HL-60 (cell line): ENCODE measurements around the gene LBH.

Experiments used
- DNase-seq, 2 experiments: peaks; one replicate each; pipeline ENCODE4 v3.0.0-alpha.2; 2010 to 2020; ENCODE audit warnings: low read depth in 1 of 2, low spot score in 1 of 2
- H3K27ac ChIP-seq: fragments of 250-450 bp; sonication (Bioruptor Pico); replicated peaks from 2 replicates; pipeline ENCODE4 v1.5.1; 2020; ENCODE audit warnings: mild to moderate bottlenecking, moderate library complexity
- H3K27me3 ChIP-seq: fragments of 250-450 bp; sonication (Bioruptor Pico); 2 replicates; pipeline ENCODE4 v1.5.1; 2021; ENCODE audit warnings: mild to moderate bottlenecking, moderate library complexity; ENCODE audit not compliant: insufficient read depth, poor library complexity, severe bottlenecking
- H3K4me3 ChIP-seq: replicated peaks from 2 replicates; pipeline ENCODE4 v1.5.1; 2011; ENCODE audit warnings: mild to moderate bottlenecking, control low read depth, low read length; ENCODE audit not compliant: insufficient read depth
- GABPA ChIP-seq: IDR thresholded peaks from 2 replicates; pipeline ENCODE4 v1.6.1; 2012; ENCODE audit warnings: low read depth
- POLR2AphosphoS5 ChIP-seq: IDR thresholded peaks from 2 replicates; pipeline ENCODE4 v1.6.1; 2012; ENCODE audit warnings: low read depth
- SPI1 ChIP-seq: IDR thresholded peaks from 2 replicates; pipeline ENCODE4 v1.6.1; 2012; ENCODE audit warnings: low read depth, mild to moderate bottlenecking, borderline replicate concordance
- TF ChIP-seq, protein P1 (sequence below): IDR thresholded peaks from 2 replicates; pipeline ENCODE4 v1.6.1; 2012; ENCODE audit warnings: low read depth; ENCODE audit not compliant: insufficient replicate concordance
- TF ChIP-seq, protein P2 (sequence below): IDR thresholded peaks from one replicate; pipeline ENCODE4 v1.5.1; 2011; ENCODE audit warnings: low read length, control low read depth, inconsistent platforms; ENCODE audit not compliant: insufficient read depth

Gene LBH

DNA sequence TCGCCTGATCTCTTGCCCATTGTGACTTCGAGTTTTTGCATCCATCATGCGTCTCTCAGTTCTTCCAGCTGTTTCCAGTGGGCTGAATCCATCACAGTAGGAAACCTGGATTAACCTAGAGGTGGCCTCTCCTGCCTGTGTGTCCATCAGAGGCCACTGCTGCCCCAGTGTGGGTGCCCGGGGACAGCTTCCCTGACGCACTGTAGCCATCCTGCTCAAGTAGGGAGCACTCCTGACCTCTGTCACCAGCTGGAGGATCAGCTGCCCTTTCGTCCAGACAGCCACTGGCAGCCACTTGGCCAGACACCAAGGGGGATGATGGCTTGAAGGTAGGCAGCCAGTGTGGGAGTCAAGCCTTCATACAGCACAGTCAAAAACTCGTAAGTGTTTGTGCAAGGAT lies 36.9 kb upstream of the LBH start:
- no peak for DNase-seq
- Histone ChIP-seq H3K4me3 (no peak overlapping the region), H3K27ac (no peak overlapping the region), H3K27me3 (no peaks in the 10 kb centered on the region)
- no peak for TF ChIP-seq SPI1
- TF ChIP-seq, protein P1, sequence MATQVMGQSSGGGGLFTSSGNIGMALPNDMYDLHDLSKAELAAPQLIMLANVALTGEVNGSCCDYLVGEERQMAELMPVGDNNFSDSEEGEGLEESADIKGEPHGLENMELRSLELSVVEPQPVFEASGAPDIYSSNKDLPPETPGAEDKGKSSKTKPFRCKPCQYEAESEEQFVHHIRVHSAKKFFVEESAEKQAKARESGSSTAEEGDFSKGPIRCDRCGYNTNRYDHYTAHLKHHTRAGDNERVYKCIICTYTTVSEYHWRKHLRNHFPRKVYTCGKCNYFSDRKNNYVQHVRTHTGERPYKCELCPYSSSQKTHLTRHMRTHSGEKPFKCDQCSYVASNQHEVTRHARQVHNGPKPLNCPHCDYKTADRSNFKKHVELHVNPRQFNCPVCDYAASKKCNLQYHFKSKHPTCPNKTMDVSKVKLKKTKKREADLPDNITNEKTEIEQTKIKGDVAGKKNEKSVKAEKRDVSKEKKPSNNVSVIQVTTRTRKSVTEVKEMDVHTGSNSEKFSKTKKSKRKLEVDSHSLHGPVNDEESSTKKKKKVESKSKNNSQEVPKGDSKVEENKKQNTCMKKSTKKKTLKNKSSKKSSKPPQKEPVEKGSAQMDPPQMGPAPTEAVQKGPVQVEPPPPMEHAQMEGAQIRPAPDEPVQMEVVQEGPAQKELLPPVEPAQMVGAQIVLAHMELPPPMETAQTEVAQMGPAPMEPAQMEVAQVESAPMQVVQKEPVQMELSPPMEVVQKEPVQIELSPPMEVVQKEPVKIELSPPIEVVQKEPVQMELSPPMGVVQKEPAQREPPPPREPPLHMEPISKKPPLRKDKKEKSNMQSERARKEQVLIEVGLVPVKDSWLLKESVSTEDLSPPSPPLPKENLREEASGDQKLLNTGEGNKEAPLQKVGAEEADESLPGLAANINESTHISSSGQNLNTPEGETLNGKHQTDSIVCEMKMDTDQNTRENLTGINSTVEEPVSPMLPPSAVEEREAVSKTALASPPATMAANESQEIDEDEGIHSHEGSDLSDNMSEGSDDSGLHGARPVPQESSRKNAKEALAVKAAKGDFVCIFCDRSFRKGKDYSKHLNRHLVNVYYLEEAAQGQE: no peak
- TF ChIP-seq, protein P2, sequence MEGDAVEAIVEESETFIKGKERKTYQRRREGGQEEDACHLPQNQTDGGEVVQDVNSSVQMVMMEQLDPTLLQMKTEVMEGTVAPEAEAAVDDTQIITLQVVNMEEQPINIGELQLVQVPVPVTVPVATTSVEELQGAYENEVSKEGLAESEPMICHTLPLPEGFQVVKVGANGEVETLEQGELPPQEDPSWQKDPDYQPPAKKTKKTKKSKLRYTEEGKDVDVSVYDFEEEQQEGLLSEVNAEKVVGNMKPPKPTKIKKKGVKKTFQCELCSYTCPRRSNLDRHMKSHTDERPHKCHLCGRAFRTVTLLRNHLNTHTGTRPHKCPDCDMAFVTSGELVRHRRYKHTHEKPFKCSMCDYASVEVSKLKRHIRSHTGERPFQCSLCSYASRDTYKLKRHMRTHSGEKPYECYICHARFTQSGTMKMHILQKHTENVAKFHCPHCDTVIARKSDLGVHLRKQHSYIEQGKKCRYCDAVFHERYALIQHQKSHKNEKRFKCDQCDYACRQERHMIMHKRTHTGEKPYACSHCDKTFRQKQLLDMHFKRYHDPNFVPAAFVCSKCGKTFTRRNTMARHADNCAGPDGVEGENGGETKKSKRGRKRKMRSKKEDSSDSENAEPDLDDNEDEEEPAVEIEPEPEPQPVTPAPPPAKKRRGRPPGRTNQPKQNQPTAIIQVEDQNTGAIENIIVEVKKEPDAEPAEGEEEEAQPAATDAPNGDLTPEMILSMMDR: no peak
- no peak for TF ChIP-seq GABPA
- TF ChIP-seq POLR2AphosphoS5: no peak

DNA sequence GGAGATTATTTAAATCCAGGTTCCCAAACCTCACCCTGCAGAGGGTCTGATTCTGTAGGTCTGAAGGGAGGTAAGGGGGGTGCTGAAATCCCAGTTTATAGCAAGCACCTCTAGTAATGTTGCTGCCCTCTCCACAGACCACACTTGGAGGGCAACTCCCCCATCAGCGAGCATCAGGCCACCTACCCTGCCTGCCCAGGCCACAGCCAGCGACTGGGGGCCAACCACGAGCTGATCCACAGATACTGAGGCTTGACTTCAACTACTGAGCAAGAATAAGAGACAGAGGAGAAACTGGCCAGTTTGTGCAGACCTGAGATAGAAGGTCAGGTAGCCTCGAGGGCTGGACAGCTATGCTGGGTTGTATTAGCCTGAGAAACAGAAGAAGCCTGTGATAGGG lies 36.3 kb upstream of the LBH start:
- TF ChIP-seq POLR2AphosphoS5 (no peak), SPI1 (no peak), GABPA (no peak)
- TF ChIP-seq, protein P1: no peak
- TF ChIP-seq, protein P2: no peak
- no peak for DNase-seq
- Histone ChIP-seq H3K27me3 (no peaks in the 10 kb centered on the region), H3K27ac (no peak overlapping the region), H3K4me3 (no peak overlapping the region)

DNA sequence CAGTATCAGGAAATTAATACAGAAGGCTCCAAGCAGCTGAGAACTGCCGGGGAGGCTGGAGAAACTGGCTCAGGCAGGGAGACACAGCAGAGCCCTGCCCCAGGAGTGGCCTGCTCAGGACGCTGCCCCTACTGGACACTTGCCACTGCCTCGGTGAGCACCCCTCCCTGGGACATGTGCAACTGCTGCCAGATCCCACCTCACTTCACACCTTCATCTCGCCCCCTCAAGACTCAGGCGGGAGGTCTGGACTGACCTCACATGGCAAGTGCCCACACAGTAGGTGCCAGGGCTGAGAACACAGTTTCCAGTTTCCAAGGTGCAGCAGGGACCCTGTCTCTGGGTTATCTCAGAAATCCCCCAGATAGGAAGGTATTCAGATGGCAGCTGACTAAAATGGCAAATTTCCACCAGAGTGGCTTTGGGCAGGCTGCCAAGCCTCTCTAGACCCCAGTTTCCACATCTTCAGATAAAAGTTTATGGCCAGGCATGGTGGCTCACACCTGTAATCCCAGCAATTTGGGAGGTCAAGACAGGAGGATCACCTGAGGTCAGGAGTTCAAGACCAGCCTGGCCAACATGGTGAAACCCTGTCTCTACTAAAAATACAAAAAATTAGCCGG lies 33.7 kb upstream of the LBH start:
- H3K4me3 ChIP-seq: no peak overlapping the region
- no peak overlapping the region for H3K27ac ChIP-seq
- no peak for TF ChIP-seq GABPA
- no peak for TF ChIP-seq SPI1
- TF ChIP-seq, protein P2: no peak
- TF ChIP-seq, protein P1: no peak
- TF ChIP-seq POLR2AphosphoS5: no peak
- no peaks in the 10 kb centered on the region for H3K27me3 ChIP-seq
- DNase-seq: no peak
